Stimulated activated CD8-positive, alpha-beta memory T cell treated with anti-CD3 and anti-CD28 coated beads, Interleukin-15, amount 100 ng/mL, for 4 hours (primary cell): ENCODE results near the gene LMO1.

Experiments
- DNase-seq, 2 donors: peaks; one replicate each; pipeline ENCODE4 v3.0.0-alpha.2; 2020; ENCODE audit warnings: low read depth in 2 of 2

Gene LMO1

DNA sequence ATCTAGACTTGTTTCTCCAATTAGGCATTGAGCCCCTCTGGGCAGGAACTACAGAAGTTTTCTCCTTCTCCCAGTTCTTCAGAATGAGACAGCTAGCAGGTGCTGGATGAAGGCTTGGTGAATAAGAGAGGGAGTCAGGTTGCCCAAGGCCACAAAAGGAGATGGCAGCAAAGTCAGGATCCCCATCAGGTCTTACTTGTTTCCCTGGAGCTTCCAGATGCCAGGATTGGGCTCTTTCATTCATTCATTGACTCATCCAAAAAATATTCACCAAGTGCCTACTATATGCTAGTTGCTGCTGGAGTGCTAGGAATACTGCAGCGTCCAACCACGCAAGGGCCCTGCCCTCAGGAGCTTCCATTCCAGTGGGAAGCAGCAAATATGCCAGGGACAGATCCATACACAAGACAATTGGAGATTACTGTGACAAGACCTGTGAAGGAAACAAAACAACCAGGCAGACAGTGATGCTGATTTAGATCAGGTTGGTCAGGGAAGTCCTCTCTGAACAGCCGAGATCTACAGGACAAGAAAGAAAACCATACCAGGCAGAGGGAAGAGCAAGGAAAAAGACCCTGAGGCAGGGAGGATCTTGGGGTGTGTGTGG lies 24.6 kb upstream of the LMO1 start:
- DNase-seq: no peak

GRCh38 chr11:8287703-8288102 lies 24.0 kb upstream of the LMO1 start:
- DNase-seq: no peak

- DNase-seq: no peak
Observed at GRCh38 chr11:8287297-8287696, 23.6 kb upstream of the LMO1 start.

- no peak for DNase-seq
Observed at GRCh38 chr11:8286886-8287285, 23.2 kb upstream of the LMO1 start.

DNA sequence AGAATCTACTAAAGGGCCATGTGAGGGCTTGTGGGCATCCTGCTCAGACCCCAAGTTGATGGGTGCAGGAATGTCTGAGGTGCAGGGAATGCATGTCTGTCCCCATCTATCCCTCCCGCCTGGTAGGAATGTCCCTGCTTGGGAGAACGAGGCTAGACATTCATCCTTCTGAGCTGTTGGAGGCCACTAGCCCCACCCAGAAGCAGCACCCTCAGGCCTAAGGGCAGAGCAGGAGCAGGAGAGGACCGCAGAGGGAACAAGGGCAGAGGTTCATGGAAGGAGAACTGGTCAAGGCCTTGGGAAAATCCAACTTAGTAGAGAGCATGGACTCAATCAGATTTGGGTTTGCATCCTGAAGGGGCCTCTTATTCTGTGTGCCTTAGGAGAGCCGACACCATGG lies 22.1 kb upstream of the LMO1 start:
- DNase-seq: no peak

DNA sequence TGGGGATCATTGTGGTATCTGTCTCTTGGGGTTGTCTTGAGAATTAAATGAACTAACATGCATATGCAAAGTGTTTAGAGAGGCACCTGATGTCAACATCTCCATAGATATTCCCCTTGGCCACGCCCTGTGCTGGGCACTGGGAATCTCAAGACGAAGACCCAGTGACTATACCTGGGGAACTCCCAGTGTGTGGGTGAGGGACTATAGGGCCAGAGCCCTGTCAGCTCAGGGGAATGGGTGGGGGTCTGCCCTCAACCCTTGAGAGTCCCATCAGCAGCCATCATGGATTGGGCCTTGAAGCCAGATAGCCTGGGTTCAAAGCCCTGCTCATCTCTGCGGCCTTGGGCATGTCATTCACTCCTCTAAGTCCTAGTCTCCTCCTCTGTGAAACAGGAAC lies 21.6 kb upstream of the LMO1 start:
- DNase-seq: no peak

GRCh38 chr11:8283465-8284230 lies 20.0 kb upstream of the LMO1 start:
- DNase-seq: no peak

- DNase-seq: no peak
Observed at GRCh38 chr11:8283100-8283464, 19.4 kb upstream of the LMO1 start.

GRCh38 chr11:8282631-8283030 lies 19.0 kb upstream of the LMO1 start:
- no peak for DNase-seq

- no peak for DNase-seq
Observed at GRCh38 chr11:8281266-8281665, 17.6 kb upstream of the LMO1 start.

DNA sequence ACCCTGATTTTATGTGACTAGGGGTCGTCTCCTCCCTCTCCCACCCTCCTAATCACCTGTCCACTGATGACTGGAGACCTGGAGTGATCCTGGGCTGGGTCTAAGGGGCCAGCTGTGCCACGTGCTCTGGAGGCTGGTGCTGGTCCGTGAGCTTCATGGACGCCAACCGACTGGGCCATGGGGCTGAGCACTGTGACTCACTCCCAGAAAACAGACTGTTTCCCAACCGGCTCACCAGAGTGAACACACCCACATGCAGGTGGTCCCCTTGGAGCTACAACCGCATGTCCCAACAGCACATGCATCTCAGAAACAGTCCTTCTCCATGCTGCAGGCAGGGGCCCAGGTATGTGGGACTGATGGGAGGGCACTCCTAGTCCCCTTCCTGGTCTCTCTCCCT lies 14.0 kb upstream of the LMO1 start:
- no peak for DNase-seq

DNA sequence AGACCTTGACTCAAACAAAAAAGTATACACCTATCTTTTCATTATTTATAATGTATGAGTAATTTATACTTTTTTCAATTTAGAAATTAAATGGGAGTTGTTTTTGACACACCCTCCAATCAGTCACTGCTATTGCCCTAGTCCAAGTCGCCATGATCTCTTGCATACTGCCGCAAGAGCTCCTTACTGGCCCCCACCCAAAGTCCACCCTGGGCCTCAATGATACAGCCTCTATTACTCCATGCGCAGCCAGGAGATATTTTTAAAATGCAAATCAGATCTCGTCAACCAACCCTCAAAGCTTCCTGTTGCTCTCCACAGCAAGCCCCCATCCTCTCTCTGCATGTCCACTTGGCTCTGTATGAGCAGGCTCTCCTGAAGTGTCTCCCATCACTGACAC lies 12.8 kb upstream of the LMO1 start:
- DNase-seq: no peak

GRCh38 chr11:8273287-8273686 lies 9.6 kb upstream of the LMO1 start:
- DNase-seq: no peak

DNA sequence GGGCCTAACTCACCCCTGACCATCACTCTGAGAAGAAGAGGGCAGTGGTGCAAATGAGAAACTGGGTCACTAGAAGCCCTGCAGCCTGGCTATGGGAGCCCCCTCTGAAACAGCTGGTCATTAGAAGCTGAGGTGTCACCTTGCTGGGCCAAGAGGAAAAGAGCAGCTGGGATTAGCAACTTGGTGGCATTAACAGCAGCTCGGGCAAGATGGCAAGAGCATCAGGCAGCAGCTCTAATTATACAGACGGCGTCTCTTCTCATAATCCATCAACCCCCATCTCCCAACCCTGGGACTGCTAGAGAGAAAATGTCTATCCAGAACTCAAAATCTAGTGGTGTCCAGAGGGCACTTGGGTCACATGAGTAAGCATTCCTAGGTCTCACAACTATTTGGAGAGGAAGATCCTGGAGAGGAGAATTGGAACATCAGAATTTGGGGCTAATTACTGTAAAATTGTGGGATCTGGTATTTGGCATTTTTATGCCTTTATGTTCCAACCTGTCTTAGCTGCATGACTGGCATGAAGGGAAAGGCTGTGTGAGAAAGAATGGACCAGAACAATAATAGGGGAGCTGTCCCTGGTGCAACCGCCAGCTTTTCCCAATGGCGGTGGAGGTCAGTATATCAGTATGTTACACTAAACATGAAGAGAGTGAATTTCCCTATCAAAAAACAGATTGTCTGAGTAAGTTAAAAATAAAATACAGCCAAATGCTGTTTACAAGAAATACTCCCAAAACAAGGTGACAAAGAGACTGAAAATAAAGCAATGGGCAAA lies 7.6 kb upstream of the LMO1 start:
- DNase-seq: no peak

- DNase-seq: no peak
Observed at GRCh38 chr11:8269636-8270035, 6.0 kb upstream of the LMO1 start.

- DNase-seq: no peak
Observed at GRCh38 chr11:8268530-8269400, 5.1 kb upstream of the LMO1 start.

DNA sequence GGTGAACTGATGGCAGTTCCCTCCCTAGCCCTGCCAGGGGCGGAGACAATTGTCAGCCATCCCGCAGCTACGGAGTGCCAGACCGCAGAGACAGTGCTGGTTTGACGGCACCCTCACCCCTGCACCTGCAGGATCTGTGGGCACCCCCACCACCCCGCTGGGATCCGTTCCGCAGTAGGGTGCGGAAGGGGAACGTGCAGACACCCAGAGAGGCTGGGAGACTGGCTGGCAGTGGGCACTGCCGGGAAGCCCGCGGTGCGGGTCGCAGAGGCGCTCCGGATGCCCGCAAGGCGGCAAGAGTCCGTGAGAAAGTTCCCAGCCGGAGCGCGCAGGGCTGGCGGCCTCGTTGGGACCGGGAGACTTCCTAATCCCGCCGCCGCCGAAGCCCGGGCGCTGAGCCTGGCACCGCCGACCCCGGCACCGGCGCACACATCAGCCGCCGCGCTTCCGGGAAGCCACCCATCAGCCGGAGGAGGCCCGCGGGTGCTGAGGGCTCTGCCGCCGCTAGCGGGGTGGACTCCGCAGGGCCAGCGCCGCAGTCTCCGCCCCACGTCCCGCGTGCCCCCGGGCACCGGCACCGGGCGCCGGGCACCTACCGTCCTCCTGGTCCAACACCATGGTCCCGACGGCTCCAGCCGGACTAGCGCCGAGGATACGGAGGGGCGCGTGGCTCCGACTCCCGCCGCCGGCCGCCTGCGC lies 4.3 kb upstream of the LMO1 start:
- no peak for DNase-seq

- DNase-seq: no peak
Observed at GRCh38 chr11:8267280-8267679, 3.6 kb upstream of the LMO1 start.

GRCh38 chr11:8266246-8267241 lies 2.9 kb upstream of the LMO1 start:
- DNase-seq: no peak

GRCh38 chr11:8265681-8266241 lies 2.1 kb upstream of the LMO1 start:
- DNase-seq: no peak
